Measurements from ENCODE around the gene PEPD. TPM values are rescaled to one million over a fixed set of nuclear protein-coding genes. Genes with fewer than 3 reads are reported as not detected.
A peak's percentile ranks its signal among the peaks of the same experiment; 100 is the strongest.

Gene PEPD
- total and polyA plus RNA-seq, 10 of the 15 experiments (the other 5 are each of a cell fraction or from before 2014, with no cell fraction given), result 1.4 to 52.0 (median 20.2) TPM

DNA sequence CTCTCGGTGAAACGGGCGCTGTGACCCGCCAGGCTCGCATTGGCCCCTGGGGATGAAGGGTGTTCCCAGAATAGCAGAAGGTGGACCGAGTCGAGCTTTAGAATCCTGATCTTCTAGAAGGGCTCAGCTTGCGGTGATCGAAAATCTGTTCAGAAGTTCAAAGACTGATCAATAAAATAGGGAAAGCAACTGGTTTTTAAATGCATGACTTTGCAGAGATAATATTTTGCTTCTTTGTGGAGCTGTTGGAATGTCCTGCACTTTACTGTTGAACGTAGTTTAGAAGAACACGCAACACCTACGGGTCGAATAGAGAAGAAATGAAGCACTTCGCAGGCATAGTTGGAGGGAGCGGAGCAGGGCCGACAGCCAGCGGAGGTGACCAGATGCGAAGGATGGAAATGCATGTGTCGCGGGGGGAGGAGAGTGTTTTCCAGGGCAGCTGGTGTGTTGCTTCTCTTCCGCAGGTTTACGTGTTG lies 147.3 kb downstream of the PEPD start:
- ChIA-PET CTCF (interaction anchor here (1.0 to 1.5 kb wide), 5 partner anchors 9 to 247 kb away, joined by 3 to 7 read pairs (median 3); no protein-coding TSS in a partner anchor), SMC1A (ENCODE audit: uncharacterized antibody, unreplicated experiment) (interaction anchor here (1.0 to 1.1 kb wide), 2 partner anchors 56 to 935 kb away, joined by 3 read pairs; no protein-coding TSS in a partner anchor), POLR2A (interaction anchor here (0.6 to 0.7 kb wide), 2 partner anchors 9 to 351 kb away, joined by 3 read pairs; no protein-coding TSS in a partner anchor), RAD21 (ENCODE audit: unreplicated experiment) (interaction anchor here (2.1 kb wide), 1 partner anchor 197 kb away, joined by 9 read pairs; no protein-coding TSS in a partner anchor)
- peak overlapping the region; percentile 73 for H3K4me2 ChIP-seq (ENCODE audit: control insufficient read depth, insufficient read depth)
- peaks cover 46% of the 10 kb centered on the region for H3K79me2 ChIP-seq (ENCODE audit: control insufficient read depth, insufficient read depth, low read length)
- no peak for ATAC-seq
- FAIRE-seq, result no peak
- in situ Hi-C loops (cut with MboI) (no loop called here), intact Hi-C loops (cut with micrococcal nuclease; ENCODE audit: unreplicated experiment) (loop anchor here (5.0 kb wide), 1 partner anchor 197 kb away; no protein-coding TSS in a partner anchor)
- WGBS (ENCODE audit: insufficient coverage, insufficient replicate concordance, low lambda C conversion rate, missing lambda C conversion rate), result under 1% methylated on average over 22 of the region's 22 CpGs
- no peaks in the 10 kb centered on the region; the same call in 1 of the 2 replicates for H3K4me1 ChIP-seq (ENCODE audit: control insufficient read depth, insufficient read depth, low read length)
- peaks cover 9% of the 10 kb centered on the region; the same call in 1 of the 2 replicates for H4K20me1 ChIP-seq (ENCODE audit: control insufficient read depth, insufficient read depth)
- peak overlapping the region; percentile 86 for H3K27ac ChIP-seq (ENCODE audit: control insufficient read depth, insufficient read depth)
- DNase-seq (ENCODE audit: low read depth, low spot score), result no peak
- BruUV-seq (replicated peaks), result no TSS peak
- no peaks in the 10 kb centered on the region for H3K27me3 ChIP-seq (replicated peaks in 1 of 2; ENCODE audit: control insufficient read depth in 2 of 2, insufficient read depth in 2 of 2, low read length in 1 of 2)
- H2AFZ ChIP-seq (ENCODE audit: control insufficient read depth, low read depth, low read length), result peak overlapping the region; percentile 13
- peak overlapping the region; percentile 91 for H3K4me3 ChIP-seq
- H3K9me3 ChIP-seq (replicated peaks; ENCODE audit: control insufficient read depth, insufficient read depth, low read length), result no peaks in the 10 kb centered on the region
- peak overlapping the region; percentile 86 for H3K9ac ChIP-seq (ENCODE audit: control insufficient read depth, insufficient read depth, low read length)
- H3K36me3 ChIP-seq (ENCODE audit: control insufficient read depth in 2 of 2, insufficient read depth in 2 of 2, low read length in 1 of 2), result peaks cover under 1 to 2% of the 10 kb centered on the region in 2 experiments; a peak in 2 of 4 replicates
- no peak for TF ChIP-seq BHLHE40 (IDR thresholded peaks at IDR 0.05; ENCODE audit: borderline replicate concordance in 1 of 2, low read depth in 2 of 2, low read length in 1 of 2)
- TF ChIP-seq SMAD1 (IDR thresholded peaks at IDR 0.05; ENCODE audit: low read depth, partially characterized antibody), result no peak
- no peak for TF ChIP-seq YY1 (IDR thresholded peaks at IDR 0.05; ENCODE audit: low read depth, low read length)
- TF ChIP-seq RUNX3 (IDR thresholded peaks at IDR 0.05; ENCODE audit: low read length), result no peak
- TF ChIP-seq ASH2L (IDR thresholded peaks at IDR 0.05; ENCODE audit: borderline replicate concordance, low read depth), result 0 out of 2 replicates have a peak, but pooled peaks have one; percentile 13
- no peak for TF ChIP-seq ZNF384 (IDR thresholded peaks at IDR 0.05; ENCODE audit: borderline replicate concordance, low read depth, low read length)
- no peak for TF ChIP-seq HDAC6 (IDR thresholded peaks at IDR 0.05; ENCODE audit: unreplicated experiment)
- TF ChIP-seq BRCA1 (IDR thresholded peaks at IDR 0.05; ENCODE audit: low read depth, low read length), result no peak
- TF ChIP-seq, protein P1, sequence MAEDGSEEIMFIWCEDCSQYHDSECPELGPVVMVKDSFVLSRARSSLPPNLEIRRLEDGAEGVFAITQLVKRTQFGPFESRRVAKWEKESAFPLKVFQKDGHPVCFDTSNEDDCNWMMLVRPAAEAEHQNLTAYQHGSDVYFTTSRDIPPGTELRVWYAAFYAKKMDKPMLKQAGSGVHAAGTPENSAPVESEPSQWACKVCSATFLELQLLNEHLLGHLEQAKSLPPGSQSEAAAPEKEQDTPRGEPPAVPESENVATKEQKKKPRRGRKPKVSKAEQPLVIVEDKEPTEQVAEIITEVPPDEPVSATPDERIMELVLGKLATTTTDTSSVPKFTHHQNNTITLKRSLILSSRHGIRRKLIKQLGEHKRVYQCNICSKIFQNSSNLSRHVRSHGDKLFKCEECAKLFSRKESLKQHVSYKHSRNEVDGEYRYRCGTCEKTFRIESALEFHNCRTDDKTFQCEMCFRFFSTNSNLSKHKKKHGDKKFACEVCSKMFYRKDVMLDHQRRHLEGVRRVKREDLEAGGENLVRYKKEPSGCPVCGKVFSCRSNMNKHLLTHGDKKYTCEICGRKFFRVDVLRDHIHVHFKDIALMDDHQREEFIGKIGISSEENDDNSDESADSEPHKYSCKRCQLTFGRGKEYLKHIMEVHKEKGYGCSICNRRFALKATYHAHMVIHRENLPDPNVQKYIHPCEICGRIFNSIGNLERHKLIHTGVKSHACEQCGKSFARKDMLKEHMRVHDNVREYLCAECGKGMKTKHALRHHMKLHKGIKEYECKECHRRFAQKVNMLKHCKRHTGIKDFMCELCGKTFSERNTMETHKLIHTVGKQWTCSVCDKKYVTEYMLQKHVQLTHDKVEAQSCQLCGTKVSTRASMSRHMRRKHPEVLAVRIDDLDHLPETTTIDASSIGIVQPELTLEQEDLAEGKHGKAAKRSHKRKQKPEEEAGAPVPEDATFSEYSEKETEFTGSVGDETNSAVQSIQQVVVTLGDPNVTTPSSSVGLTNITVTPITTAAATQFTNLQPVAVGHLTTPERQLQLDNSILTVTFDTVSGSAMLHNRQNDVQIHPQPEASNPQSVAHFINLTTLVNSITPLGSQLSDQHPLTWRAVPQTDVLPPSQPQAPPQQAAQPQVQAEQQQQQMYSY (CRISPR knock-in tag; IDR thresholded peaks at IDR 0.05), result no peak
- no peak for TF ChIP-seq HDGF (IDR thresholded peaks at IDR 0.05)
- TF ChIP-seq, protein P2, sequence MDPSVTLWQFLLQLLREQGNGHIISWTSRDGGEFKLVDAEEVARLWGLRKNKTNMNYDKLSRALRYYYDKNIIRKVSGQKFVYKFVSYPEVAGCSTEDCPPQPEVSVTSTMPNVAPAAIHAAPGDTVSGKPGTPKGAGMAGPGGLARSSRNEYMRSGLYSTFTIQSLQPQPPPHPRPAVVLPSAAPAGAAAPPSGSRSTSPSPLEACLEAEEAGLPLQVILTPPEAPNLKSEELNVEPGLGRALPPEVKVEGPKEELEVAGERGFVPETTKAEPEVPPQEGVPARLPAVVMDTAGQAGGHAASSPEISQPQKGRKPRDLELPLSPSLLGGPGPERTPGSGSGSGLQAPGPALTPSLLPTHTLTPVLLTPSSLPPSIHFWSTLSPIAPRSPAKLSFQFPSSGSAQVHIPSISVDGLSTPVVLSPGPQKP (IDR thresholded peaks at IDR 0.05; ENCODE audit: low read depth, low read length), result no peak
- peak; percentile 30 for TF ChIP-seq MEF2B (IDR thresholded peaks at IDR 0.05; ENCODE audit: partially characterized antibody, poor library complexity, severe bottlenecking)
- TF ChIP-seq, protein P3, sequence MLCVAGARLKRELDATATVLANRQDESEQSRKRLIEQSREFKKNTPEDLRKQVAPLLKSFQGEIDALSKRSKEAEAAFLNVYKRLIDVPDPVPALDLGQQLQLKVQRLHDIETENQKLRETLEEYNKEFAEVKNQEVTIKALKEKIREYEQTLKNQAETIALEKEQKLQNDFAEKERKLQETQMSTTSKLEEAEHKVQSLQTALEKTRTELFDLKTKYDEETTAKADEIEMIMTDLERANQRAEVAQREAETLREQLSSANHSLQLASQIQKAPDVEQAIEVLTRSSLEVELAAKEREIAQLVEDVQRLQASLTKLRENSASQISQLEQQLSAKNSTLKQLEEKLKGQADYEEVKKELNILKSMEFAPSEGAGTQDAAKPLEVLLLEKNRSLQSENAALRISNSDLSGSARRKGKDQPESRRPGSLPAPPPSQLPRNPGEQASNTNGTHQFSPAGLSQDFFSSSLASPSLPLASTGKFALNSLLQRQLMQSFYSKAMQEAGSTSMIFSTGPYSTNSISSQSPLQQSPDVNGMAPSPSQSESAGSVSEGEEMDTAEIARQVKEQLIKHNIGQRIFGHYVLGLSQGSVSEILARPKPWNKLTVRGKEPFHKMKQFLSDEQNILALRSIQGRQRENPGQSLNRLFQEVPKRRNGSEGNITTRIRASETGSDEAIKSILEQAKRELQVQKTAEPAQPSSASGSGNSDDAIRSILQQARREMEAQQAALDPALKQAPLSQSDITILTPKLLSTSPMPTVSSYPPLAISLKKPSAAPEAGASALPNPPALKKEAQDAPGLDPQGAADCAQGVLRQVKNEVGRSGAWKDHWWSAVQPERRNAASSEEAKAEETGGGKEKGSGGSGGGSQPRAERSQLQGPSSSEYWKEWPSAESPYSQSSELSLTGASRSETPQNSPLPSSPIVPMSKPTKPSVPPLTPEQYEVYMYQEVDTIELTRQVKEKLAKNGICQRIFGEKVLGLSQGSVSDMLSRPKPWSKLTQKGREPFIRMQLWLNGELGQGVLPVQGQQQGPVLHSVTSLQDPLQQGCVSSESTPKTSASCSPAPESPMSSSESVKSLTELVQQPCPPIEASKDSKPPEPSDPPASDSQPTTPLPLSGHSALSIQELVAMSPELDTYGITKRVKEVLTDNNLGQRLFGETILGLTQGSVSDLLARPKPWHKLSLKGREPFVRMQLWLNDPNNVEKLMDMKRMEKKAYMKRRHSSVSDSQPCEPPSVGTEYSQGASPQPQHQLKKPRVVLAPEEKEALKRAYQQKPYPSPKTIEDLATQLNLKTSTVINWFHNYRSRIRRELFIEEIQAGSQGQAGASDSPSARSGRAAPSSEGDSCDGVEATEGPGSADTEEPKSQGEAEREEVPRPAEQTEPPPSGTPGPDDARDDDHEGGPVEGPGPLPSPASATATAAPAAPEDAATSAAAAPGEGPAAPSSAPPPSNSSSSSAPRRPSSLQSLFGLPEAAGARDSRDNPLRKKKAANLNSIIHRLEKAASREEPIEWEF (IDR thresholded peaks at IDR 0.05; ENCODE audit: insufficient replicate concordance, low read depth, low read length), result no peak
